ENCODE results near the gene GNAO1. TPM values are rescaled to one million over a fixed set of nuclear protein-coding genes. Genes with fewer than 3 reads are reported as not detected.

Gene GNAO1
- polyA plus RNA-seq, 3 donors = not detected

- Histone ChIP-seq H3K36me3 (replicated peaks in 1 of 2; ENCODE audit: control insufficient read depth in 1 of 2, insufficient read depth in 2 of 2, low read length in 2 of 2) (no peaks in the 10 kb centered on the region), H3K4me1 (ENCODE audit: control insufficient read depth in 1 of 2, insufficient read depth in 2 of 2, low read length in 2 of 2) (no peaks in the 10 kb centered on the region), H3K4me2 (replicated peaks; ENCODE audit: extremely low read depth, low read length, poor library complexity, severe bottlenecking) (no peak overlapping the region), H3K4me3 (replicated peaks in 1 of 3; ENCODE audit: low read depth in 2 of 3, low read length in 3 of 3) (no peak overlapping the region), H2AFZ (ENCODE audit: insufficient read depth, low read depth, low read length, poor library complexity, severe bottlenecking) (no peak overlapping the region), H3K27ac (ENCODE audit: low read depth in 1 of 2, low read length in 2 of 2) (no peak overlapping the region), H3K9ac (ENCODE audit: insufficient read depth, low read length, poor library complexity, severe bottlenecking) (no peak overlapping the region), H3K27me3 (ENCODE audit: control insufficient read depth in 2 of 2, insufficient read depth in 2 of 2, low read length in 2 of 2) (no peaks in the 10 kb centered on the region), H4K20me1 (ENCODE audit: insufficient read depth, low read length) (no peaks in the 10 kb centered on the region), H3K79me2 (ENCODE audit: insufficient read depth, low read length) (no peaks in the 10 kb centered on the region), H3K9me3 (replicated peaks in 1 of 2; ENCODE audit: control insufficient read depth in 1 of 2, insufficient read depth in 1 of 2, low read length in 2 of 2) (no peaks in the 10 kb centered on the region)
- Mint-ChIP-seq H3K4me1 (peaks cover 7% of the 10 kb centered on the region), H3K9me3 (peaks cover 0 to 2% (median 0%) of the 10 kb centered on the region in 7 donors), H3K27ac (no peak overlapping the region), H3K4me3 (no peak overlapping the region), H3K36me3 (no peaks in the 10 kb centered on the region), H3K27me3 (ENCODE audit: low read depth in 3 of 3) (peaks cover 4 to 11% (median 7%) of the 10 kb centered on the region in 3 donors)
- no peak for DNase-seq
- WGBS (ENCODE audit: insufficient coverage) = 67% methylated on average over 1 of the region's 3 CpGs
- TF ChIP-seq CTCF (IDR thresholded peaks at IDR 0.05) = no peak
- intact Hi-C loops (cut with micrococcal nuclease) = no loop called here
These were observed 117.7 kb downstream of the GNAO1 start for GRCh38 chr16:56309008-56309407.

GRCh38 chr16:56310690-56311089 is 119.4 kb downstream of the GNAO1 start:
- intact Hi-C loops (cut with micrococcal nuclease) = no loop called here
- H3K27ac Mint-ChIP-seq = no peak overlapping the region
- no peak overlapping the region for H3K9ac ChIP-seq (ENCODE audit: insufficient read depth, low read length, poor library complexity, severe bottlenecking)
- DNase-seq = no peak
- H3K36me3 ChIP-seq (replicated peaks in 1 of 2; ENCODE audit: control insufficient read depth in 1 of 2, insufficient read depth in 2 of 2, low read length in 2 of 2) = no peaks in the 10 kb centered on the region
- 80% methylated on average over 1 of the region's 2 CpGs for WGBS (ENCODE audit: insufficient coverage)
- peaks cover 0 to 2% (median 0%) of the 10 kb centered on the region in 7 donors for H3K9me3 Mint-ChIP-seq
- H3K4me1 Mint-ChIP-seq = peaks cover 7% of the 10 kb centered on the region
- no peak overlapping the region for H3K4me3 Mint-ChIP-seq
- no peaks in the 10 kb centered on the region for H3K79me2 ChIP-seq (ENCODE audit: insufficient read depth, low read length)
- H3K4me1 ChIP-seq (ENCODE audit: control insufficient read depth in 1 of 2, insufficient read depth in 2 of 2, low read length in 2 of 2) = no peaks in the 10 kb centered on the region
- H3K36me3 Mint-ChIP-seq = no peaks in the 10 kb centered on the region
- no peaks in the 10 kb centered on the region for H3K27me3 ChIP-seq (ENCODE audit: control insufficient read depth in 2 of 2, insufficient read depth in 2 of 2, low read length in 2 of 2)
- H2AFZ ChIP-seq (ENCODE audit: insufficient read depth, low read depth, low read length, poor library complexity, severe bottlenecking) = no peak overlapping the region
- no peak overlapping the region for H3K4me3 ChIP-seq (replicated peaks in 1 of 3; ENCODE audit: low read depth in 2 of 3, low read length in 3 of 3)
- no peaks in the 10 kb centered on the region for H3K9me3 ChIP-seq (replicated peaks in 1 of 2; ENCODE audit: control insufficient read depth in 1 of 2, insufficient read depth in 1 of 2, low read length in 2 of 2)
- H3K27me3 Mint-ChIP-seq (ENCODE audit: low read depth in 3 of 3) = peaks cover 6 to 10% (median 7%) of the 10 kb centered on the region in 3 donors
- no peak overlapping the region for H3K27ac ChIP-seq (ENCODE audit: low read depth in 1 of 2, low read length in 2 of 2)
- H4K20me1 ChIP-seq (ENCODE audit: insufficient read depth, low read length) = no peaks in the 10 kb centered on the region
- H3K4me2 ChIP-seq (replicated peaks; ENCODE audit: extremely low read depth, low read length, poor library complexity, severe bottlenecking) = no peak overlapping the region
- TF ChIP-seq CTCF (IDR thresholded peaks at IDR 0.05) = no peak

Data from CD14-positive monocyte (primary cell).